Endodermal cell (in vitro differentiated cells): Measurements from ENCODE around the gene ARID4B. TPM values are rescaled to one million over a fixed set of nuclear protein-coding genes. Genes with fewer than 3 reads are reported as not detected.

Source experiments
- DNase-seq: peaks from one replicate; pipeline ENCODE4 v3.0.0-alpha.2; 2017
- H3K27ac ChIP-seq: 2 replicates; pipeline ENCODE4 v1.5.1; 2013; ENCODE audit warnings: mild to moderate bottlenecking, low read depth, low read length, moderate library complexity
- H3K27me3 ChIP-seq: 2 replicates; pipeline ENCODE4 v1.6.1; 2013; ENCODE audit warnings: mild to moderate bottlenecking, low read length, moderate library complexity; ENCODE audit not compliant: insufficient read depth, control insufficient read depth, poor library complexity, severe bottlenecking
- H3K36me3 ChIP-seq: 2 replicates; pipeline ENCODE4 v1.7.0; 2013; ENCODE audit warnings: mild to moderate bottlenecking, low read length, moderate library complexity; ENCODE audit not compliant: control insufficient read depth, insufficient read depth
- H3K4me1 ChIP-seq: one replicate; pipeline ENCODE4 v1.7.0; 2013; ENCODE audit warnings: low read length; ENCODE audit not compliant: control insufficient read depth, insufficient read depth
- H3K4me3 ChIP-seq: 2 replicates; pipeline ENCODE4 v1.5.1; 2013; ENCODE audit warnings: mild to moderate bottlenecking, low read length, moderate library complexity
- H3K9ac ChIP-seq: 2 replicates; pipeline ENCODE4 v1.6.1; 2013; ENCODE audit warnings: mild to moderate bottlenecking, low read length, moderate library complexity; ENCODE audit not compliant: poor library complexity, severe bottlenecking; ENCODE audit errors: extremely low read depth
- H3K9me3 ChIP-seq: 2 replicates; pipeline ENCODE4 v1.6.1; 2013; ENCODE audit warnings: mild to moderate bottlenecking, low read length, moderate library complexity; ENCODE audit not compliant: control insufficient read depth
- H3K27ac Mint-ChIP-seq: 2 replicates; pipeline ENCODE4 v1.8.0; 2020; ENCODE audit warnings: mixed read lengths
- H3K27me3 Mint-ChIP-seq: 2 replicates; pipeline ENCODE4 v1.8.0; 2021; ENCODE audit warnings: mild to moderate bottlenecking, mixed read lengths; ENCODE audit not compliant: insufficient read depth
- H3K36me3 Mint-ChIP-seq: 2 replicates; pipeline ENCODE4 v1.8.0; 2020; ENCODE audit warnings: low read depth, mixed read lengths
- H3K4me1 Mint-ChIP-seq: 2 replicates; pipeline ENCODE4 v1.8.0; 2020; ENCODE audit warnings: mixed read lengths
- H3K4me3 Mint-ChIP-seq: 2 replicates; pipeline ENCODE4 v1.8.0; 2020; ENCODE audit warnings: mild to moderate bottlenecking, moderate library complexity, mixed read lengths
- H3K9me3 Mint-ChIP-seq: 2 replicates; pipeline ENCODE4 v1.8.0; 2020; ENCODE audit warnings: mild to moderate bottlenecking, mixed read lengths
- WGBS, 2 experiments: methylation state at CpG; one replicate each; pipeline versions ENCODE4 v1.1.5 to v1.1.7; 2013; ENCODE audit warnings: missing lambda C conversion rate in 2 of 2, mixed read lengths in 1 of 2; ENCODE audit not compliant: insufficient coverage in 1 of 2, insufficient read length in 1 of 2; 5-methylcytosine and 5-hydroxymethylcytosine counted together
- total RNA-seq, 2 donors: library from RNA; stranded (reverse); fragmentation: NEBNext Ultra II Directional in 1 of 2; extraction: Animal tissue kit (Norgen Biotek cat#: 25700) in 1 of 2; gene quantifications; 2 replicates in 1 of 2; 3 replicates in 1 of 2; pipeline ENCODE4 v1.2.1, GENCODE V29; 2021
- TF ChIP-seq, protein P1 (sequence below): fragments of 200-600 bp; sonication (generic); conservative IDR thresholded peaks from 2 replicates; pipeline ENCODE4 v1.5.0; 2021; ENCODE audit warnings: antibody characterized with exemption, mild to moderate bottlenecking

Gene ARID4B
- total RNA-seq, 2 donors from 2014 or later, result 40.6 to 43.1 TPM

- Mint-ChIP-seq H3K9me3 (no peaks in the 10 kb centered on the region), H3K36me3 (peaks cover 54% of the 10 kb centered on the region), H3K4me3 (no peak overlapping the region), H3K27ac (no peak overlapping the region), H3K4me1 (no peaks in the 10 kb centered on the region), H3K27me3 (no peaks in the 10 kb centered on the region)
- Histone ChIP-seq H3K4me3 (no peak overlapping the region), H3K27me3 (no peaks in the 10 kb centered on the region), H3K9ac (no peak overlapping the region), H3K4me1 (no peaks in the 10 kb centered on the region), H3K36me3 (peaks cover 74% of the 10 kb centered on the region), H3K9me3 (no peaks in the 10 kb centered on the region), H3K27ac (no peak overlapping the region)
- TF ChIP-seq, protein P1, sequence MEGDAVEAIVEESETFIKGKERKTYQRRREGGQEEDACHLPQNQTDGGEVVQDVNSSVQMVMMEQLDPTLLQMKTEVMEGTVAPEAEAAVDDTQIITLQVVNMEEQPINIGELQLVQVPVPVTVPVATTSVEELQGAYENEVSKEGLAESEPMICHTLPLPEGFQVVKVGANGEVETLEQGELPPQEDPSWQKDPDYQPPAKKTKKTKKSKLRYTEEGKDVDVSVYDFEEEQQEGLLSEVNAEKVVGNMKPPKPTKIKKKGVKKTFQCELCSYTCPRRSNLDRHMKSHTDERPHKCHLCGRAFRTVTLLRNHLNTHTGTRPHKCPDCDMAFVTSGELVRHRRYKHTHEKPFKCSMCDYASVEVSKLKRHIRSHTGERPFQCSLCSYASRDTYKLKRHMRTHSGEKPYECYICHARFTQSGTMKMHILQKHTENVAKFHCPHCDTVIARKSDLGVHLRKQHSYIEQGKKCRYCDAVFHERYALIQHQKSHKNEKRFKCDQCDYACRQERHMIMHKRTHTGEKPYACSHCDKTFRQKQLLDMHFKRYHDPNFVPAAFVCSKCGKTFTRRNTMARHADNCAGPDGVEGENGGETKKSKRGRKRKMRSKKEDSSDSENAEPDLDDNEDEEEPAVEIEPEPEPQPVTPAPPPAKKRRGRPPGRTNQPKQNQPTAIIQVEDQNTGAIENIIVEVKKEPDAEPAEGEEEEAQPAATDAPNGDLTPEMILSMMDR, result no peak
- 94 to 100% methylated on average over 1 to 4 of the region's 4 CpGs for WGBS, 2 experiments
- no peak for DNase-seq
These were observed 89.4 kb downstream of the ARID4B start for GRCh38 chr1:235238558-235238957.

- TF ChIP-seq, protein P1, result no peak
- no peaks in the 10 kb centered on the region for H3K27me3 Mint-ChIP-seq
- Histone ChIP-seq H3K4me1 (no peaks in the 10 kb centered on the region), H3K9me3 (no peaks in the 10 kb centered on the region), H3K36me3 (peaks cover 79% of the 10 kb centered on the region), H3K27me3 (no peaks in the 10 kb centered on the region), H3K27ac (no peak overlapping the region), H3K9ac (no peak overlapping the region), H3K4me3 (no peak overlapping the region)
- 97% methylated on average over 4 of the region's 5 CpGs; no CpG with 5 or more reads in 1 of the 2 experiments for WGBS, 2 experiments
- no peaks in the 10 kb centered on the region for H3K4me1 Mint-ChIP-seq
- H3K9me3 Mint-ChIP-seq, result no peaks in the 10 kb centered on the region
- peaks cover 63% of the 10 kb centered on the region for H3K36me3 Mint-ChIP-seq
- H3K27ac Mint-ChIP-seq, result no peak overlapping the region
- DNase-seq, result no peak
- H3K4me3 Mint-ChIP-seq, result no peak overlapping the region
These were observed 91.9 kb downstream of the ARID4B start for GRCh38 chr1:235236128-235236527.

GRCh38 chr1:235229868-235230267 lies 98.1 kb downstream of the ARID4B start:
- H3K27me3 ChIP-seq, result no peaks in the 10 kb centered on the region
- Mint-ChIP-seq H3K27ac (no peak overlapping the region), H3K36me3 (peaks cover 50% of the 10 kb centered on the region), H3K4me3 (no peak overlapping the region), H3K4me1 (no peaks in the 10 kb centered on the region), H3K27me3 (no peaks in the 10 kb centered on the region), H3K9me3 (no peaks in the 10 kb centered on the region)
- TF ChIP-seq, protein P1, result no peak
- no peaks in the 10 kb centered on the region for H3K9me3 ChIP-seq
- H3K27ac ChIP-seq, result no peak overlapping the region
- 98 to 100% methylated on average over 2 of the region's 2 CpGs for WGBS, 2 experiments
- DNase-seq, result no peak
- peaks cover 82% of the 10 kb centered on the region for H3K36me3 ChIP-seq
- no peak overlapping the region for H3K4me3 ChIP-seq
- H3K9ac ChIP-seq, result no peak overlapping the region
- H3K4me1 ChIP-seq, result no peaks in the 10 kb centered on the region
